ENCODE measurements around the gene PAX7.

The PAX7 gene

DNA sequence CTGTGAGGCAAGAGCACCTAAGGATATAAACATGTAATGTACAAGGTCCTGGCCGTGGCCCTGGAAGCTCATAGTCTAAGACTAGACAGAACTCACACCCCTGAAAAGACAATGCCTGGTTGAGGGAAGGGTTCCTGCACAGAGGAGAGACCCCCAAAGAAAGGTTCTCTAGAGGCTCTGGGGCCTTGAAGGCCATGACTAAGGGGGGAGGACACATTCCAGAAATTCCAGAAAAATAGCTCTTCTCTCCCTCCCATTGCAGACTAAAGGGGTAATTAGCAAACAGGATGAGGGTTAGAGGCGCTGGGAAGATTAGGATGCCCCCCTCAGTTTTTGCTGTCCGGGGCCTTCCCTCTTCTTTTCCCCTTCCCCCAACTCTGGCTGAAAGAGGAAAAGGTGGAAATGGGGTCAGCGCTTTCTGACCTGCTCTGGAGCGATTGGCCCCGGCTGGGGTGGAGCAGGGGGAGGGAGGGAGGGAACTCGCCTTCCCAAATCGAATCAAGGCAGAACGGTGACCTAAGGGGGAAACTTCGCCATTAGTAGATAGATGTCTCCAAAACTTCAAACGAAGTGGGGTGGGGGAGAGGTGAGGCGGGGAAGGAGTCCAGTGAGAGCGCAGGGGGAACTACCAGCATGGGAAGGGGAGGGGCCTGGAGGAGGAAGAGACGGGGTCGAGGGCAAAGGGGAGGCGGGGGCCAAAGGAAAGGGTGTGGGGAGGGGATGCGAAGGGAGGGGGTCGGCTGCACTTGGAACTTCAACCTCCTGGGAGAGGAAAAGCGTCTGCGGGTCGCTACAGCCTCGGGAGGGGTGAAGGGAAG lies 11.8 kb downstream of the PAX7 start:
- Histone ChIP-seq H3K4me3 (replicated peaks; ENCODE audit: insufficient read depth, low read length) (no peak overlapping the region), H3K27ac (replicated peaks) (no peak overlapping the region), H3K27me3 (ENCODE audit: insufficient read depth, poor library complexity, severe bottlenecking) (peaks cover 80% of the 10 kb centered on the region)
- TF ChIP-seq REST (IDR thresholded peaks at IDR 0.05; ENCODE audit: insufficient replicate concordance, low read depth): no peak
- no peak for TF ChIP-seq CTCF (IDR thresholded peaks at IDR 0.05; ENCODE audit: insufficient read depth, low read length)
- no peak for TF ChIP-seq POLR2AphosphoS5 (IDR thresholded peaks at IDR 0.05; ENCODE audit: low read depth)
- no peak for TF ChIP-seq GABPA (IDR thresholded peaks at IDR 0.05; ENCODE audit: low read depth)
- DNase-seq (ENCODE audit: low read depth in 1 of 2, low spot score in 1 of 2): no peak

GRCh38 chr1:18643154-18644012 lies 12.7 kb downstream of the PAX7 start:
- H3K27ac ChIP-seq (replicated peaks): no peak overlapping the region
- no peak overlapping the region for H3K4me3 ChIP-seq (replicated peaks; ENCODE audit: insufficient read depth, low read length)
- H3K27me3 ChIP-seq (ENCODE audit: insufficient read depth, poor library complexity, severe bottlenecking): peaks cover 78% of the 10 kb centered on the region
- no peak for DNase-seq (ENCODE audit: low read depth in 1 of 2, low spot score in 1 of 2)
- TF ChIP-seq POLR2AphosphoS5 (IDR thresholded peaks at IDR 0.05; ENCODE audit: low read depth): no peak
- no peak for TF ChIP-seq SPI1 (IDR thresholded peaks at IDR 0.05; ENCODE audit: borderline replicate concordance, low read depth)
- TF ChIP-seq GABPA (IDR thresholded peaks at IDR 0.05; ENCODE audit: low read depth): no peak
- no peak for TF ChIP-seq CTCF (IDR thresholded peaks at IDR 0.05; ENCODE audit: insufficient read depth, low read length)
- no peak for TF ChIP-seq REST (IDR thresholded peaks at IDR 0.05; ENCODE audit: insufficient replicate concordance, low read depth)

DNA sequence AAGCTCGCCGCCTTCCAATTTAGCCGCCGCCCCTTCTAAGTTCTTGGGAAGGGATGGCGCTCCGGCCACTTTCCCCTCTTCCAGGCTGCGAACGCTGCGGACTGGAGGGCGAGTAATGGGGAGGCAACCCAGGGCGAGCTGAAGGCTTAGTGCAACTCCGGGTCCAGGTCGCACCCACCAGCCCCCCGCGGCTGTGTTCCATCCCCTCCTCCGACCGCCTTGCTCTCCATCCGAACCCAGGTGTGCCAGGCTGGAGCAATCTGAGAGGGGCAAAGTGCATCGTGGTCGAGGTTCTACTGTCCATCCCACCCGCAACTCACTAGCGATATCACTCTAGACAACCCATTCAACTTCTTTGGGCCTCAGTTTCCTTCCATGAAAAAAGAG lies 13.4 kb downstream of the PAX7 start:
- TF ChIP-seq CTCF (IDR thresholded peaks at IDR 0.05; ENCODE audit: insufficient read depth, low read length): no peak
- TF ChIP-seq POLR2AphosphoS5 (IDR thresholded peaks at IDR 0.05; ENCODE audit: low read depth): no peak
- TF ChIP-seq REST (IDR thresholded peaks at IDR 0.05; ENCODE audit: insufficient replicate concordance, low read depth): no peak
- no peak for TF ChIP-seq SPI1 (IDR thresholded peaks at IDR 0.05; ENCODE audit: borderline replicate concordance, low read depth)
- TF ChIP-seq GABPA (IDR thresholded peaks at IDR 0.05; ENCODE audit: low read depth): no peak
- peaks cover 74% of the 10 kb centered on the region for H3K27me3 ChIP-seq (ENCODE audit: insufficient read depth, poor library complexity, severe bottlenecking)
- H3K27ac ChIP-seq (replicated peaks): no peak overlapping the region
- H3K4me3 ChIP-seq (replicated peaks; ENCODE audit: insufficient read depth, low read length): no peak overlapping the region
- no peak for DNase-seq (ENCODE audit: low read depth in 1 of 2, low spot score in 1 of 2)

Data from HL-60 (cell line).